IMR-90 (cell line): Measurements from ENCODE around the gene CCM2. TPM values are rescaled to one million over a fixed set of nuclear protein-coding genes. Genes with fewer than 3 reads are reported as not detected.

Experiments
- ATAC-seq: fragments of 200-7000 bp; cut with Tn5 transposase; 2 replicates; pipeline ENCODE4 v1.9.1; 2020; ENCODE audit warnings: low read depth, mild to moderate bottlenecking, moderate library complexity
- BruUV-seq: library from RNA; stranded (reverse); fragments of 400-500 nt; replicated peaks from 2 replicates; lab custom pipeline; 2021; lab: Mats Ljungman, UMichigan
- CTCF ChIA-PET: fragments of 300-600 bp; formaldehyde crosslinking; extraction: SDS; loops from one replicate; lab custom pipeline; 2021; ENCODE audit warnings: antibody characterized with exemption; lab: Yijun Ruan, JAX
- POLR2A ChIA-PET: fragments of 300-600 bp; sonication (Branson Sonifier 250); formaldehyde crosslinking; loops from one replicate; lab custom pipeline; 2022; ENCODE audit warnings: antibody characterized with exemption; ENCODE audit not compliant: unreplicated experiment; lab: Charles Lee
- DNase-seq: peaks from one replicate; pipeline ENCODE4 v3.0.0; 2013
- H2AFZ ChIP-seq: replicated peaks from 2 replicates; pipeline ENCODE3; 2013; ENCODE audit warnings: low read length, mild to moderate bottlenecking; ENCODE audit not compliant: poor library complexity
- H2AK5ac ChIP-seq: 2 replicates; pipeline ENCODE4 v1.6.1; 2013; ENCODE audit warnings: low read depth, low read length, inconsistent platforms
- H2AK9ac ChIP-seq: replicated peaks from 2 replicates; pipeline ENCODE3; 2013; ENCODE audit warnings: mild to moderate bottlenecking, low read depth, low read length, moderate library complexity; ENCODE audit not compliant: poor library complexity
- H2BK120ac ChIP-seq: 2 replicates; pipeline ENCODE4 v1.6.1; 2013; ENCODE audit warnings: low read depth, low read length, inconsistent platforms
- H2BK15ac ChIP-seq: 3 replicates; pipeline ENCODE4 v1.6.1; 2013; ENCODE audit warnings: low read depth, low read length, inconsistent platforms
- H2BK20ac ChIP-seq: 2 replicates; pipeline ENCODE4 v1.6.1; 2013; ENCODE audit warnings: low read depth, mild to moderate bottlenecking, inconsistent platforms, low read length, moderate library complexity
- H2BK5ac ChIP-seq: 2 replicates; pipeline ENCODE4 v1.6.1; 2013; ENCODE audit warnings: mild to moderate bottlenecking, low read depth, low read length, inconsistent platforms; ENCODE audit not compliant: poor library complexity, severe bottlenecking
- H3K14ac ChIP-seq: replicated peaks from 2 replicates; pipeline ENCODE4 v1.6.1; 2013; ENCODE audit warnings: low read depth, low read length, inconsistent platforms
- H3K18ac ChIP-seq: 2 replicates; pipeline ENCODE4 v1.6.1; 2013; ENCODE audit warnings: low read depth, low read length, control low read depth
- H3K23ac ChIP-seq: 2 replicates; pipeline ENCODE4 v1.6.1; 2013; ENCODE audit warnings: low read depth, low read length, inconsistent platforms
- H3K27ac ChIP-seq: 2 replicates; pipeline ENCODE4 v1.5.1; 2013; ENCODE audit warnings: mild to moderate bottlenecking, control low read depth, low read length; ENCODE audit not compliant: insufficient read depth
- H3K27me3 ChIP-seq: 2 replicates; pipeline ENCODE4 v1.6.1; 2013; ENCODE audit warnings: low read length; ENCODE audit not compliant: control insufficient read depth, insufficient read depth
- H3K36me3 ChIP-seq: 2 replicates; pipeline ENCODE4 v1.6.1; 2013; ENCODE audit warnings: low read length, mixed read lengths; ENCODE audit not compliant: control insufficient read depth, insufficient read depth
- H3K4ac ChIP-seq: 2 replicates; pipeline ENCODE4 v1.6.1; 2013; ENCODE audit warnings: low read depth, low read length, inconsistent platforms
- H3K4me1 ChIP-seq: 2 replicates; pipeline ENCODE4 v1.6.1; 2013; ENCODE audit warnings: low read length, mixed read lengths; ENCODE audit not compliant: control insufficient read depth, insufficient read depth
- H3K4me2 ChIP-seq: 2 replicates; pipeline ENCODE4 v1.6.1; 2013; ENCODE audit warnings: low read depth, mild to moderate bottlenecking, control low read depth, low read length, moderate library complexity
- H3K4me3 ChIP-seq: 2 replicates; pipeline ENCODE4 v1.5.1; 2013; ENCODE audit warnings: low read depth, mild to moderate bottlenecking, control low read depth, low read length, moderate library complexity; ENCODE audit not compliant: insufficient read depth
- H3K56ac ChIP-seq: 2 replicates; pipeline ENCODE4 v1.6.1; 2013; ENCODE audit warnings: low read length, inconsistent platforms; ENCODE audit not compliant: insufficient read depth; ENCODE audit errors: extremely low read depth
- H3K79me1 ChIP-seq, 2 experiments: 2 replicates each; pipeline ENCODE4 v1.6.1; 2013; ENCODE audit warnings: low read length in 2 of 2, inconsistent platforms in 1 of 2, low read depth in 1 of 2
- H3K9ac ChIP-seq: 2 replicates; pipeline ENCODE4 v1.6.1; 2013; ENCODE audit warnings: low read depth, low read length, control low read depth
- H3K9me1 ChIP-seq: 2 replicates; pipeline ENCODE4 v1.6.1; 2013; ENCODE audit warnings: low read length, inconsistent platforms; ENCODE audit not compliant: insufficient read depth
- H3K9me3 ChIP-seq: 2 replicates; pipeline ENCODE4 v1.6.1; 2013; ENCODE audit warnings: low read length; ENCODE audit not compliant: control insufficient read depth, insufficient read depth
- H4K20me1 ChIP-seq: 2 replicates; pipeline ENCODE4 v1.6.1; 2013; ENCODE audit warnings: low read length, inconsistent platforms; ENCODE audit not compliant: insufficient read depth
- H4K5ac ChIP-seq: 2 replicates; pipeline ENCODE4 v1.6.1; 2013; ENCODE audit warnings: mild to moderate bottlenecking, low read depth, low read length, control low read depth
- H4K8ac ChIP-seq, 2 experiments: 2 replicates each; pipeline ENCODE4 v1.6.1; 2013; ENCODE audit warnings: low read depth in 2 of 2, low read length in 2 of 2, control low read depth in 1 of 2, inconsistent platforms in 1 of 2
- H4K91ac ChIP-seq: 2 replicates; pipeline ENCODE4 v1.6.1; 2013; ENCODE audit warnings: low read depth, low read length, inconsistent platforms; ENCODE audit not compliant: insufficient read depth
- CEBPB ChIP-seq: IDR thresholded peaks from 2 replicates; pipeline ENCODE4 v1.6.1; 2012; ENCODE audit warnings: low read depth, low read length, improper control_type of control experiment
- CHD1 ChIP-seq: IDR thresholded peaks from 2 replicates; pipeline ENCODE4 v1.6.1; 2012; ENCODE audit warnings: low read depth, low read length, improper control_type of control experiment
- CTCF ChIP-seq: conservative IDR thresholded peaks from 2 replicates; pipeline ENCODE4 v1.5.1; 2012; ENCODE audit warnings: mild to moderate bottlenecking, low read depth, low read length, improper control_type of control experiment
- ELK1 ChIP-seq: fragments of 150-350 bp; IDR thresholded peaks from 2 replicates; pipeline ENCODE4 v1.6.1; 2016; ENCODE audit warnings: low read depth, mild to moderate bottlenecking, low read length, moderate library complexity, borderline replicate concordance
- FOS ChIP-seq: fragments of 150-350 bp; IDR thresholded peaks from 2 replicates; pipeline ENCODE4 v1.6.1; 2016; ENCODE audit warnings: low read depth, low read length
- MAZ ChIP-seq: IDR thresholded peaks from 2 replicates; pipeline ENCODE4 v1.6.1; 2012; ENCODE audit warnings: low read depth, mild to moderate bottlenecking, low read length, improper control_type of control experiment, moderate library complexity, borderline replicate concordance
- MXI1 ChIP-seq: IDR thresholded peaks from 2 replicates; pipeline ENCODE4 v1.6.1; 2012; ENCODE audit warnings: low read depth, mild to moderate bottlenecking, low read length, moderate library complexity, borderline replicate concordance
- POLR2A ChIP-seq: IDR thresholded peaks from 2 replicates; pipeline ENCODE4 v1.6.1; 2012; ENCODE audit warnings: mild to moderate bottlenecking, low read depth, low read length
- RCOR1 ChIP-seq: IDR thresholded peaks from 2 replicates; pipeline ENCODE4 v1.6.1; 2012; ENCODE audit warnings: mild to moderate bottlenecking, low read length, improper control_type of control experiment; ENCODE audit not compliant: insufficient replicate concordance
- RFX5 ChIP-seq: IDR thresholded peaks from 2 replicates; pipeline ENCODE4 v1.8.0; 2012; ENCODE audit warnings: low read depth, mild to moderate bottlenecking, low read length, moderate library complexity
- SMC3 ChIP-seq: fragments of 150-350 bp; IDR thresholded peaks from 2 replicates; pipeline ENCODE4 v1.6.1; 2016; ENCODE audit warnings: low read depth, mild to moderate bottlenecking, antibody characterized with exemption, low read length, moderate library complexity
- WGBS, 2 experiments: methylation state at CpG; one replicate each; pipeline versions ENCODE4 v1.1.5 to v1.1.7; 2013; ENCODE audit warnings: missing lambda C conversion rate in 2 of 2; ENCODE audit not compliant: insufficient read length in 1 of 2; ENCODE audit errors: extremely low coverage in 2 of 2; 5-methylcytosine and 5-hydroxymethylcytosine counted together
- dilution Hi-C: fragments of 300-500 bp; cut with HindIII; formaldehyde crosslinking; loops from one replicate; pipeline ENCODE4 v1.14.3; 2018; ENCODE audit warnings: low sequenced_read_pairs; ENCODE audit not compliant: unreplicated experiment
- in situ Hi-C: fragments of 300-500 bp; cut with MboI; formaldehyde crosslinking; loops from 3 replicates; pipeline ENCODE4 v1.14.3; 2019; ENCODE audit warnings: low sequenced_read_pairs, inconsistent platforms, mixed read lengths
- intact Hi-C: fragments of 100-400 bp; cut with micrococcal nuclease; formaldehyde crosslinking; loops from 2 replicates; pipeline ENCODE4 v1.10.0; 2022
- polyA plus RNA-seq, 3 experiments: library from polyadenylated mRNA; depleted of rRNA; stranded (reverse); fragments of >200 nt; gene quantifications; 2 replicates each; pipeline ENCODE4 v1.2.3, GENCODE V29; 2012; ENCODE audit warnings: low replicate concordance in 1 of 3
- total RNA-seq: library from RNA; depleted of rRNA; stranded (reverse); fragments of >200 nt; gene quantifications from 2 replicates; pipeline ENCODE4 v1.2.3, GENCODE V29; 2012
- TF ChIP-seq, protein P1 (sequence below): fragments of 150-350 bp; IDR thresholded peaks from 2 replicates; pipeline ENCODE4 v1.6.1; 2017; ENCODE audit warnings: mild to moderate bottlenecking, antibody characterized with exemption, low read length, low read depth

Gene CCM2
- total and polyA plus RNA-seq, 2 of the 4 experiments (the other 2 are of a cell fraction) = 65.2 to 78.5 TPM

DNA sequence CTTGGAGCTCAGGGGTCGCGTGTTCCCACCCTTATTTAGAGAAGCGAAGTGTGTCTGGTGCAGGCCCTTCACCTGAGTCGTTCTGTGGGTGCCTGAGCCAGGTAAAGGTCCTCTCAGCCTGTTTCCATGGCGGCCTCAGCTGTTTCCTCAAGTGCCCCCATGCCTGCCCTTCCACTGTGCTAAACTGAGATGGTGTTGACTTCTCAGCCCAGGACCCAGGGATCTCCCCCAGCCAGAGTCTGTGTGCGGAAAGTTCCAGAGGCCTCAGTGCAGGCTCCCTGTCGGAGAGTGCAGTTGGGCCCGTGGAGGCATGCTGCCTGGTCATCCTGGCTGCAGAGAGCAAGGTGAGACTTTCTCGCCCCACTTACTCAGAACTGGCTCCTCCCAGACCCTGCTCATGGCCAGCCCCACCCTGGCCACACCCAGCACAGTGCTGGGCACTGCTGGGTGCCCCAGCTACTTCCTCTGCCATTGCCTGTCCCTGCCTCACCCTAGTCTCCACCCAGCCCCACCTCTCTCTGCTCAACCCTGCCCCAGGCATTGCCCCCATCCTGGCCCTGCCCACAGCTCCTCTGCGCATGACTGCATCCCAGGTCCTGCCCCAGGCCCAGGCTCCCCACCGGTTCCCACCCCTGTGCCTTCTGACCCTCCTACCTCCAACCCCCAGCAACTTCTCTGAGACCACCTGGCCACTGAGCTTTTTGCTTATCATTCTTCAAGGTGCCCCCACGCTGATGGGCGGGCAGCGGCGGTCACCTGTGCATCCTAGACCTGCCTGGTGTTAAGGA lies 68.4 kb downstream of the CCM2 start:
- Histone ChIP-seq H4K8ac (no peak overlapping the region), H4K91ac (no peak overlapping the region), H3K9ac (no peak overlapping the region), H3K79me1 (peaks cover 19 to 50% of the 10 kb centered on the region in 2 experiments), H3K14ac (no peak overlapping the region), H3K27ac (no peak overlapping the region), H4K5ac (no peak overlapping the region), H3K23ac (no peak overlapping the region), H2BK20ac (no peak overlapping the region), H3K27me3 (no peaks in the 10 kb centered on the region), H3K9me1 (peaks cover 8% of the 10 kb centered on the region), H2AFZ (no peak overlapping the region), H3K36me3 (peaks cover 64% of the 10 kb centered on the region), H2BK5ac (no peak overlapping the region), H2BK15ac (no peak overlapping the region), H3K56ac (no peak overlapping the region), H3K4ac (no peak overlapping the region), H2AK9ac (no peak overlapping the region), H3K4me1 (no peaks in the 10 kb centered on the region), H3K18ac (no peak overlapping the region), H3K4me2 (no peak overlapping the region), H4K20me1 (peaks cover 7% of the 10 kb centered on the region; the same call in 1 of the 2 replicates), H2BK120ac (no peak overlapping the region), H2AK5ac (no peak overlapping the region), H3K9me3 (no peaks in the 10 kb centered on the region), H3K4me3 (no peak overlapping the region)
- no TSS peak for BruUV-seq
- in situ Hi-C loops = no loop called here
- DNase-seq (no peak), ATAC-seq (no peak)
- 91% methylated on average over 10 of the region's 15 CpGs; no CpG with 5 or more reads in 1 of the 2 experiments for WGBS, 2 experiments
- CTCF ChIA-PET = no interaction called here
- intact Hi-C loops = no loop called here
- TF ChIP-seq CTCF (no peak), MXI1 (no peak), CEBPB (no peak), CHD1 (no peak), ELK1 (no peak), RFX5 (no peak), POLR2A (no peak), FOS (no peak), MAZ (no peak), RCOR1 (no peak), SMC3 (no peak)
- TF ChIP-seq, protein P1, sequence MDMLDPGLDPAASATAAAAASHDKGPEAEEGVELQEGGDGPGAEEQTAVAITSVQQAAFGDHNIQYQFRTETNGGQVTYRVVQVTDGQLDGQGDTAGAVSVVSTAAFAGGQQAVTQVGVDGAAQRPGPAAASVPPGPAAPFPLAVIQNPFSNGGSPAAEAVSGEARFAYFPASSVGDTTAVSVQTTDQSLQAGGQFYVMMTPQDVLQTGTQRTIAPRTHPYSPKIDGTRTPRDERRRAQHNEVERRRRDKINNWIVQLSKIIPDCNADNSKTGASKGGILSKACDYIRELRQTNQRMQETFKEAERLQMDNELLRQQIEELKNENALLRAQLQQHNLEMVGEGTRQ = no peak
- POLR2A ChIA-PET = no interaction called here
- dilution Hi-C loops = no loop called here
